NT2/D1 (cell line): ENCODE data around the gene BMS1.

Experiments
- SUZ12 ChIP-seq: IDR thresholded peaks from 2 replicates; pipeline ENCODE4 v1.6.1; 2011; ENCODE audit not compliant: insufficient read length, insufficient read depth; ENCODE audit errors: extremely low read depth
- YY1 ChIP-seq: IDR thresholded peaks from 2 replicates; pipeline ENCODE4 v1.6.1; 2011; ENCODE audit not compliant: insufficient read length, insufficient read depth
- ZNF274 ChIP-seq: IDR thresholded peaks from 2 replicates; pipeline ENCODE4 v1.6.1; 2011; ENCODE audit warnings: mild to moderate bottlenecking, low read depth, low read length

DNA sequence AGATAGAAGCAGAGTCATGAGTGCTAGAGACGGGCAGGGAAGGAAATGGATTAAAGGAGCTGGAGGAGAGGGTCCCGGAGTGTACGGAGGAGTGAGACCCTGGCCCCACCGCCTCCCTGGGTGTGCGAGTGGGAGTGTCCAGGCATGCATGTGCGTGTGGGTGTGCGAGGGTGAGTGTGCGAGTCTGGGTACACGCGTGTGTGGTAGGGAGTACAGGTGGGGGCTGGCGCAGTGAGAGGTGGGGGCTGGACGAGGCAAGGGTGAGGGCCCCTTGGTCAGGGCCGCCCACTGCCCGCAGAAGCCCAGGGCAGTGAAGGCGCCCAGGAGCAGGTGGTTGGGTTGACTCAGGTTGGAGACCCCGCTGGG lies 97.6 kb downstream of the BMS1 start:
- no peak for TF ChIP-seq ZNF274
- no peak for TF ChIP-seq YY1
- no peak for TF ChIP-seq SUZ12
